ENCODE results near the gene SMCR8.
A peak's percentile ranks its signal among the peaks of the same experiment; 100 is the strongest.

The SMCR8 gene

GRCh38 chr17:18364166-18364565, 49.1 kb downstream of the SMCR8 start:
- Histone ChIP-seq H3K9me2 (replicated peaks; ENCODE audit: insufficient read depth, low read length) (no peaks in the 10 kb centered on the region), H4K20me1 (ENCODE audit: insufficient read depth, low read length) (no peaks in the 10 kb centered on the region), H3F3A (ENCODE audit: insufficient read depth, low read length) (no peaks in the 10 kb centered on the region), H3K4me1 (ENCODE audit: low read length) (no peaks in the 10 kb centered on the region), H3K4me2 (ENCODE audit: low read depth, low read length) (peak overlapping the region; percentile 58; the same call in 1 of the 2 replicates), H3K36me3 (replicated peaks; ENCODE audit: insufficient read depth, low read length) (no peaks in the 10 kb centered on the region), H3K27ac (ENCODE audit: low read length) (no peak overlapping the region), H3K79me2 (ENCODE audit: low read length) (peaks cover 35% of the 10 kb centered on the region), H2AFZ (ENCODE audit: low read length) (no peak overlapping the region), H3K9me3 (replicated peaks; ENCODE audit: insufficient read depth, low read length) (no peaks in the 10 kb centered on the region), H3K27me3 (replicated peaks; ENCODE audit: insufficient read depth, low read length) (no peaks in the 10 kb centered on the region), H3K4me3 (ENCODE audit: low read length) (no peak overlapping the region), H3K9ac (ENCODE audit: low read length) (no peak overlapping the region)
- no peak for TF ChIP-seq EZH2 (optimal IDR thresholded peaks at IDR 0.05; ENCODE audit: low read depth, low read length)
- TF ChIP-seq EZH2phosphoT487 (IDR thresholded peaks at IDR 0.05; ENCODE audit: low read length) = no peak
- TF ChIP-seq CTCF (IDR thresholded peaks at IDR 0.05; ENCODE audit: low read length) = no peak
- no peak for DNase-seq

GRCh38 chr17:18368946-18369345, 53.9 kb downstream of the SMCR8 start:
- no peaks in the 10 kb centered on the region for H3F3A ChIP-seq (ENCODE audit: insufficient read depth, low read length)
- H2AFZ ChIP-seq (ENCODE audit: low read length) = no peak overlapping the region

GRCh38 chr17:18370761-18371160, 55.7 kb downstream of the SMCR8 start:
- H3K27ac ChIP-seq (ENCODE audit: low read length) = no peak overlapping the region
- no peaks in the 10 kb centered on the region for H3K9me2 ChIP-seq (replicated peaks; ENCODE audit: insufficient read depth, low read length)
- H3K9me3 ChIP-seq (replicated peaks; ENCODE audit: insufficient read depth, low read length) = no peaks in the 10 kb centered on the region
- no peaks in the 10 kb centered on the region for H3K79me2 ChIP-seq (ENCODE audit: low read length)
- H3K36me3 ChIP-seq (replicated peaks; ENCODE audit: insufficient read depth, low read length) = no peaks in the 10 kb centered on the region
- no peaks in the 10 kb centered on the region for H4K20me1 ChIP-seq (ENCODE audit: insufficient read depth, low read length)
- H3K4me1 ChIP-seq (ENCODE audit: low read length) = no peaks in the 10 kb centered on the region
- H3K4me2 ChIP-seq (ENCODE audit: low read depth, low read length) = no peak overlapping the region
- no peaks in the 10 kb centered on the region for H3K27me3 ChIP-seq (replicated peaks; ENCODE audit: insufficient read depth, low read length)
- no peak overlapping the region for H3K4me3 ChIP-seq (ENCODE audit: low read length)
- no peaks in the 10 kb centered on the region for H3F3A ChIP-seq (ENCODE audit: insufficient read depth, low read length)
- H2AFZ ChIP-seq (ENCODE audit: low read length) = no peak overlapping the region
- no peak overlapping the region for H3K9ac ChIP-seq (ENCODE audit: low read length)
- TF ChIP-seq CTCF (IDR thresholded peaks at IDR 0.05; ENCODE audit: low read length) = no peak
- no peak for TF ChIP-seq EZH2phosphoT487 (IDR thresholded peaks at IDR 0.05; ENCODE audit: low read length)
- TF ChIP-seq EZH2 (optimal IDR thresholded peaks at IDR 0.05; ENCODE audit: low read depth, low read length) = no peak
- no peak for DNase-seq

More at GRCh38 chr17:18368946-18369345, 53.9 kb downstream of the SMCR8 start:
- H3K9me3 ChIP-seq (replicated peaks; ENCODE audit: insufficient read depth, low read length) = no peaks in the 10 kb centered on the region
- no peak for DNase-seq
- H3K27ac ChIP-seq (ENCODE audit: low read length) = no peak overlapping the region
- no peaks in the 10 kb centered on the region for H3K9me2 ChIP-seq (replicated peaks; ENCODE audit: insufficient read depth, low read length)
- H3K4me2 ChIP-seq (ENCODE audit: low read depth, low read length) = no peak overlapping the region
- H3K27me3 ChIP-seq (replicated peaks; ENCODE audit: insufficient read depth, low read length) = no peaks in the 10 kb centered on the region
- no peaks in the 10 kb centered on the region for H3K79me2 ChIP-seq (ENCODE audit: low read length)
- no peaks in the 10 kb centered on the region for H3K36me3 ChIP-seq (replicated peaks; ENCODE audit: insufficient read depth, low read length)
- H4K20me1 ChIP-seq (ENCODE audit: insufficient read depth, low read length) = no peaks in the 10 kb centered on the region
- TF ChIP-seq CTCF (IDR thresholded peaks at IDR 0.05; ENCODE audit: low read length) = no peak
- TF ChIP-seq EZH2 (optimal IDR thresholded peaks at IDR 0.05; ENCODE audit: low read depth, low read length) = no peak
- no peak for TF ChIP-seq EZH2phosphoT487 (IDR thresholded peaks at IDR 0.05; ENCODE audit: low read length)
- H3K4me1 ChIP-seq (ENCODE audit: low read length) = no peaks in the 10 kb centered on the region
- H3K4me3 ChIP-seq (ENCODE audit: low read length) = no peak overlapping the region
- H3K9ac ChIP-seq (ENCODE audit: low read length) = no peak overlapping the region

All from MM.1S (cell line).